OCI-LY1 (cell line): ENCODE data around the gene RIN1.

ENCODE experiments used
- H2AFZ ChIP-seq: fragments of 200-600 bp; sonication (generic), shearing (Covaris generic); 2 replicates; pipeline ENCODE4 v1.6.0; 2014; ENCODE audit warnings: antibody characterized with exemption, mild to moderate bottlenecking, low read length
- H3F3A ChIP-seq: fragments of 200-600 bp; sonication (generic), shearing (Covaris generic); 2 replicates; pipeline ENCODE4 v1.6.0; 2014; ENCODE audit warnings: mild to moderate bottlenecking, antibody characterized with exemption, low read length, moderate library complexity; ENCODE audit not compliant: insufficient read depth
- H3K27ac ChIP-seq: fragments of 200-600 bp; sonication (generic); 2 replicates; pipeline ENCODE4 v1.5.1; 2014; ENCODE audit warnings: low read length, mixed run types, mild to moderate bottlenecking, low read depth; ENCODE audit not compliant: poor library complexity, severe bottlenecking
- H3K27me3 ChIP-seq: fragments of 200-600 bp; sonication (generic); 2 replicates; pipeline ENCODE4 v1.6.0; 2014; ENCODE audit warnings: antibody characterized with exemption, mild to moderate bottlenecking, low read length, moderate library complexity; ENCODE audit not compliant: insufficient read depth
- H3K36me3 ChIP-seq: fragments of 200-600 bp; sonication (generic); 2 replicates; pipeline ENCODE4 v1.6.1; 2014; ENCODE audit warnings: mild to moderate bottlenecking, antibody characterized with exemption, low read length, moderate library complexity, mixed read lengths; ENCODE audit not compliant: insufficient read depth
- H3K4me1 ChIP-seq: fragments of 200-600 bp; sonication (generic); 2 replicates; pipeline ENCODE4 v1.5.1; 2014; ENCODE audit warnings: mild to moderate bottlenecking, low read length, moderate library complexity; ENCODE audit not compliant: insufficient read depth, severe bottlenecking
- H3K4me2 ChIP-seq: fragments of 200-600 bp; sonication (generic), shearing (Covaris generic); 2 replicates; pipeline ENCODE4 v1.6.1; 2014; ENCODE audit warnings: low read length
- H3K4me3 ChIP-seq: fragments of 200-600 bp; sonication (generic); 2 replicates; pipeline ENCODE4 v1.5.1; 2014; ENCODE audit warnings: low read length, low read depth, mild to moderate bottlenecking, mixed read lengths; ENCODE audit not compliant: poor library complexity, severe bottlenecking
- H3K79me2 ChIP-seq: fragments of 200-600 bp; shearing (Covaris generic); 2 replicates; pipeline ENCODE4 v1.6.1; 2016; ENCODE audit warnings: mixed run types, low read length, mixed read lengths; ENCODE audit not compliant: insufficient read depth
- H3K9ac ChIP-seq: fragments of 200-600 bp; sonication (generic), shearing (Covaris generic); 2 replicates; pipeline ENCODE4 v1.6.1; 2014; ENCODE audit warnings: mild to moderate bottlenecking, low read length, mixed read lengths
- H3K9me2 ChIP-seq: fragments of 200-600 bp; sonication (generic), shearing (Covaris generic); 2 replicates; pipeline ENCODE4 v1.6.1; 2014; ENCODE audit warnings: low read depth, mild to moderate bottlenecking, low read length, mixed read lengths
- H3K9me3 ChIP-seq: fragments of 200-600 bp; shearing (Covaris generic); 2 replicates; pipeline ENCODE4 v1.6.1; 2014; ENCODE audit warnings: low read length, mixed read lengths
- H4K20me1 ChIP-seq: fragments of 200-600 bp; sonication (generic), shearing (Covaris generic); 2 replicates; pipeline ENCODE4 v1.6.0; 2016; ENCODE audit warnings: mild to moderate bottlenecking, low read length; ENCODE audit not compliant: insufficient read depth
- CTCF ChIP-seq: fragments of 200-600 bp; sonication (generic), shearing (Covaris generic); IDR thresholded peaks from 2 replicates; pipeline ENCODE4 v1.5.1; 2017; ENCODE audit warnings: mild to moderate bottlenecking, antibody characterized with exemption, low read length, moderate library complexity, mixed read lengths
- EZH2 ChIP-seq: fragments of 200-600 bp; sonication (generic), shearing (Covaris generic); IDR thresholded peaks from 2 replicates; pipeline ENCODE4 v1.8.0; 2017; ENCODE audit warnings: borderline replicate concordance, mixed run types, mild to moderate bottlenecking, antibody characterized with exemption, low read length, moderate library complexity, mixed read lengths

Gene RIN1

GRCh38 chr11:66335531-66336233 is 552 bp downstream of the RIN1 start:
- Histone ChIP-seq H3K4me3 (no peak overlapping the region), H3F3A (no peaks in the 10 kb centered on the region), H3K27ac (no peak overlapping the region), H3K79me2 (no peaks in the 10 kb centered on the region), H4K20me1 (no peaks in the 10 kb centered on the region), H3K4me1 (no peaks in the 10 kb centered on the region), H3K36me3 (peaks cover 37% of the 10 kb centered on the region), H2AFZ (no peak overlapping the region), H3K4me2 (no peak overlapping the region), H3K27me3 (peaks cover 8% of the 10 kb centered on the region), H3K9ac (no peak overlapping the region), H3K9me3 (no peaks in the 10 kb centered on the region), H3K9me2 (no peaks in the 10 kb centered on the region)
- TF ChIP-seq CTCF (no peak), EZH2 (no peak)

GRCh38 chr11:66334605-66335442 is 1.4 kb downstream of the RIN1 start:
- Histone ChIP-seq H3K9me3 (no peaks in the 10 kb centered on the region), H3K79me2 (no peaks in the 10 kb centered on the region), H3F3A (no peaks in the 10 kb centered on the region), H4K20me1 (no peaks in the 10 kb centered on the region), H2AFZ (no peak overlapping the region), H3K9me2 (no peaks in the 10 kb centered on the region), H3K27me3 (peaks cover 8% of the 10 kb centered on the region), H3K4me1 (no peaks in the 10 kb centered on the region), H3K36me3 (peaks cover 30% of the 10 kb centered on the region), H3K9ac (no peak overlapping the region), H3K4me3 (no peak overlapping the region), H3K27ac (no peak overlapping the region), H3K4me2 (no peak overlapping the region)
- TF ChIP-seq CTCF, result no peak
- no peak for TF ChIP-seq EZH2

GRCh38 chr11:66333896-66334604 is 2.2 kb downstream of the RIN1 start:
- no peak overlapping the region for H3K9ac ChIP-seq
- no peak overlapping the region for H3K4me3 ChIP-seq
- no peaks in the 10 kb centered on the region for H3K9me2 ChIP-seq
- H3F3A ChIP-seq, result no peaks in the 10 kb centered on the region
- no peaks in the 10 kb centered on the region for H3K9me3 ChIP-seq
- peaks cover 22% of the 10 kb centered on the region for H3K36me3 ChIP-seq
- no peak for TF ChIP-seq EZH2
- TF ChIP-seq CTCF, result no peak
- no peaks in the 10 kb centered on the region for H4K20me1 ChIP-seq
- H3K27ac ChIP-seq, result no peak overlapping the region
- no peaks in the 10 kb centered on the region for H3K4me1 ChIP-seq
- no peaks in the 10 kb centered on the region for H3K79me2 ChIP-seq
- no peak overlapping the region for H2AFZ ChIP-seq
- no peak overlapping the region for H3K4me2 ChIP-seq
- H3K27me3 ChIP-seq, result peaks cover 8% of the 10 kb centered on the region
